ENCODE results near the gene FOXF2. TPM values are rescaled to one million over a fixed set of nuclear protein-coding genes. Genes with fewer than 3 reads are reported as not detected.

The FOXF2 gene
- total RNA-seq, 1 donor from 2014 or later: 0.30 TPM

DNA sequence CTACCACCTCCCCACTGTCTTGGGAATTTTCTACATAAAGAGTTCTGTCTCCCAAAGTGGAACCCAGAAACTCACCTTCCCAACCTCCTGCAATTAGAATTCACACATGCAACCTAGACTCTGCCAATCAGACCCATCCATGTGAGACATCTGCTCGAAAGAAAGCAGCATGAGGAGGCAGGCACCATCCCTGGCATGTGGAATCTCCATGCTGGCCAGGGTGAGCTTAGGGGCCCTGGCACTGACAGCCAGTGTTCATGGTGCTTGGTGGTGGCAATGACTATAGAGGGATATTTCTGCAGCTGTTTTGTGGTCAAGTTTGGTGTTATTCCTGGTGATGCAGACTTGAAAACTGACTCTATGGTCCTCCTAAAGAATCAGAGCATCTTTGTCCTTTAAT lies 17.4 kb upstream of the FOXF2 start:
- Histone ChIP-seq H3K9me3 (replicated peaks) (peaks cover 20% of the 10 kb centered on the region), H3K27ac (replicated peaks) (no peak overlapping the region), H3K4me3 (no peak overlapping the region), H3K4me1 (no peaks in the 10 kb centered on the region), H3K27me3 (ENCODE audit: low read depth) (peaks cover 96% of the 10 kb centered on the region), H3K36me3 (no peaks in the 10 kb centered on the region)
- no peak for DNase-seq
- TF ChIP-seq, protein P1, sequence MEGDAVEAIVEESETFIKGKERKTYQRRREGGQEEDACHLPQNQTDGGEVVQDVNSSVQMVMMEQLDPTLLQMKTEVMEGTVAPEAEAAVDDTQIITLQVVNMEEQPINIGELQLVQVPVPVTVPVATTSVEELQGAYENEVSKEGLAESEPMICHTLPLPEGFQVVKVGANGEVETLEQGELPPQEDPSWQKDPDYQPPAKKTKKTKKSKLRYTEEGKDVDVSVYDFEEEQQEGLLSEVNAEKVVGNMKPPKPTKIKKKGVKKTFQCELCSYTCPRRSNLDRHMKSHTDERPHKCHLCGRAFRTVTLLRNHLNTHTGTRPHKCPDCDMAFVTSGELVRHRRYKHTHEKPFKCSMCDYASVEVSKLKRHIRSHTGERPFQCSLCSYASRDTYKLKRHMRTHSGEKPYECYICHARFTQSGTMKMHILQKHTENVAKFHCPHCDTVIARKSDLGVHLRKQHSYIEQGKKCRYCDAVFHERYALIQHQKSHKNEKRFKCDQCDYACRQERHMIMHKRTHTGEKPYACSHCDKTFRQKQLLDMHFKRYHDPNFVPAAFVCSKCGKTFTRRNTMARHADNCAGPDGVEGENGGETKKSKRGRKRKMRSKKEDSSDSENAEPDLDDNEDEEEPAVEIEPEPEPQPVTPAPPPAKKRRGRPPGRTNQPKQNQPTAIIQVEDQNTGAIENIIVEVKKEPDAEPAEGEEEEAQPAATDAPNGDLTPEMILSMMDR (IDR thresholded peaks at IDR 0.05; ENCODE audit: borderline replicate concordance): no peak
- intact Hi-C loops (cut with micrococcal nuclease): no loop called here

DNA sequence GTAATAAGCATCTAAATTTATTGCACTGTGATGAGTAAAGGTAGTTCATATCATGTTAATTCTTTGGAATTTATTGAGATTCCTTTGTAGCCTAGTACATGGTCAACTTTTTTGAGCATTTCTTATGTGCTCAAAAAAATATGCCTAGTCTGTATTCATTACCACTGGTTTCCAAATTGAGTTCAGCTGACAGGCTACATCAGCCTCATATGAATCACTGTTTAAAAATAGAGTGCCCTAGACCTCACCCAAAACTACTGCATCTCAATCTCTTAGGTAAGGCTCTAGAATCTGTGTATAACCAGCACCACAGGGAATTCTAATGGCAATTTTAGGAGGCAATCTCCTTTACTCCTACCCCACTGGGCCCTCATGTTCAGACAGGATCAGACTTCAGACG lies 16.7 kb upstream of the FOXF2 start:
- no peak for DNase-seq
- Histone ChIP-seq H3K27ac (replicated peaks) (no peak overlapping the region), H3K4me1 (peaks cover under 1% of the 10 kb centered on the region), H3K36me3 (no peaks in the 10 kb centered on the region), H3K27me3 (ENCODE audit: low read depth) (peaks cover 97% of the 10 kb centered on the region), H3K9me3 (replicated peaks) (peaks cover 20% of the 10 kb centered on the region), H3K4me3 (no peak overlapping the region)
- TF ChIP-seq, protein P1 (IDR thresholded peaks at IDR 0.05; ENCODE audit: borderline replicate concordance): no peak
- intact Hi-C loops (cut with micrococcal nuclease): no loop called here

DNA sequence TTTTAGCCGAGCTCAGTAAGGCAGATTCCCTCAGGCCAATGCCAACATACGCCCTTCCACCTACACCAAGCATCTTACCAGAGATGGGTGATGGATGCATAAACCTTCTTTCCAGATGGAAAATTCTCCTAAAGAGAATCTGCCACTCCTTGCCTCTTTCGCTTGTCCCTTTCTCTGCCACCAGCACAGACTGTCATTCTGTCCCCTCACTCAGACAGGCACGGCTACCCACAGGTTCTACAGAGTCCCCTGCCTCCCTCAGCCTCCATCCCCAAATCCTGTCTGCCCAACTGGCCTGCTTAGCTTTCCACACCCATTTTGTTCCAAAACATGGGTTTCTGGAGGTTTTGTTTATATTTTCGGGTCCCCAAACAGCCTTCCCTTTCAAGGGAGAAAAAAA lies 12.7 kb upstream of the FOXF2 start:
- Histone ChIP-seq H3K4me3 (no peak overlapping the region), H3K9me3 (replicated peaks) (peaks cover 13% of the 10 kb centered on the region), H3K27ac (replicated peaks) (no peak overlapping the region), H3K36me3 (no peaks in the 10 kb centered on the region), H3K4me1 (peaks cover 34% of the 10 kb centered on the region), H3K27me3 (ENCODE audit: low read depth) (peaks cover 99% of the 10 kb centered on the region)
- TF ChIP-seq, protein P1 (IDR thresholded peaks at IDR 0.05; ENCODE audit: borderline replicate concordance): no peak
- no peak for DNase-seq
- intact Hi-C loops (cut with micrococcal nuclease): no loop called here

DNA sequence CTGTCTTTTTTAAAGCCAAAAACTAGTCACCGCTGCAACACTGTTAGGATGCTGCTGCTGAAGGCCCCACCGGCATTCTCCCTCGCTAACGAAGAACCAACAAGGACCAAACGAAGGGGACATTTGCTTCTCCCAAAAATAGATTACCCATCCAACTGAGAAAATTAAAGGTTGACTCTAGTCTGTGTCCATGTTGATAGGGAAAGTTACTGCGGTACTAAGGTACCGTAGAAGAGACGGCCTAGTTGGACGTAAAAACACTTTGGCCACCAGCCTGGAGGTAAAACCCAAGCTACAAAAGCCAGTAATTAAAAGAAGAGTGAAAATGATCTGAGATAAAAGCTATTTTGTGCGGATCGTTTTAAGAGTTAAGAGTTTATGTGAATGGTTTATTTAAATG lies 11.8 kb upstream of the FOXF2 start:
- no peak for DNase-seq
- H3K36me3 ChIP-seq: no peaks in the 10 kb centered on the region
- no peak overlapping the region for H3K27ac ChIP-seq (replicated peaks)
- H3K4me3 ChIP-seq: no peak overlapping the region
- H3K9me3 ChIP-seq (replicated peaks): peaks cover 5% of the 10 kb centered on the region
- intact Hi-C loops (cut with micrococcal nuclease): no loop called here
- peaks cover 43% of the 10 kb centered on the region for H3K4me1 ChIP-seq
- TF ChIP-seq, protein P1 (IDR thresholded peaks at IDR 0.05; ENCODE audit: borderline replicate concordance): no peak
- peaks cover 100% of the 10 kb centered on the region for H3K27me3 ChIP-seq (ENCODE audit: low read depth)

DNA sequence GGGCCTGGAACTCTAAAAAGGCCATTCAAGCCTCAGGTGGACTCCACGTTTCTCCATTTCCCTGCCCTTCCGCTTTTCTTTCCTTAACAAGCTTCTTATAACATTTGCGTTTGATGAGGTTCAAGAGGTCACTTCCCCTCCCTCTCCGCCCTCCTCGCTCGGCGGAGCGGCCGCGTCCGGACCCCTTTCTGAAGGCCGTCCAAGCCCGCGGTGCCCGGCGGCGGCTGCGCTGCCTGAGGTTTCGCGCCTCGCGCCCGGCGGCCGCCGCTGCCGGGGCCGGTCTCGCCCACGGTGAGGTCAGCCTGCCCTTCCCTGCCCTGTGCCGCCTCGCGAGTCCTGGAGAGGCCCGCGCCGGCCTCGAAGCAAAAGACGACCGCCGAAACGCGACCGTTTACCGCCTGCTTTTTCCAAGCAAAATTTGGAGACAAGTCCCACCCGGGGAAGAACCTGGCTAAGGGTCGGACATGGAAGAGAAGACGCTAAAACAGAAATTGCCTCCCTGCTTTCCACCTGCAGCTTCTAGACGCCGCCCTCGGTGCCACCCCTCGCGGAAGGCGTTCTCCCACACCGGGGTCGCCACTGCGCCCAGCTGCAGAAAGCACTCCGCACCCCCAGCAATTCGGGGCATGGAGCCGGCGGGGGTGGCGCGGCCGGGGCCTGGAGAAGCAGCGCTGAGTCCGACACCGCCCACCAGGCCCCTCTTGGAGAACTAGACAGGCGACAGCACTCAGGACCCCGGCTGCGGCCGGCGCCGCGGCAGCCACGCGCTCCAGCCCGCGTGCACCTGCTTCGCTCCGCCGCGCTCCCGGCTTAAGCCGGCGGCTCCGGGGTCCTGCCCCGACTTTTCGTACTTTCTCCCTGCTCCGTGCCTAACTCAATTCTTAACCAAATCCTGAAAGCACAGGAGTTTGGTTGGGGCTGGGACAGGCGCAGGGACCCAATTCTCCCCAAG lies 11.0 kb upstream of the FOXF2 start:
- H3K27me3 ChIP-seq (ENCODE audit: low read depth): peaks cover 100% of the 10 kb centered on the region
- DNase-seq: no peak
- TF ChIP-seq, protein P1 (IDR thresholded peaks at IDR 0.05; ENCODE audit: borderline replicate concordance): no peak
- no peak overlapping the region for H3K27ac ChIP-seq (replicated peaks)
- H3K36me3 ChIP-seq: no peaks in the 10 kb centered on the region
- peak overlapping the region; percentile 33 for H3K4me3 ChIP-seq
- intact Hi-C loops (cut with micrococcal nuclease): no loop called here
- peaks cover 49% of the 10 kb centered on the region for H3K4me1 ChIP-seq
- no peaks in the 10 kb centered on the region for H3K9me3 ChIP-seq (replicated peaks)
